Astrocyte of the hippocampus (primary cell): ENCODE results near the gene DLGAP5.

Experiments
- DNase-seq: peaks from one replicate; pipeline ENCODE4 v3.0.0; 2011; ENCODE audit warnings: low read depth, low spot score

Gene DLGAP5

DNA sequence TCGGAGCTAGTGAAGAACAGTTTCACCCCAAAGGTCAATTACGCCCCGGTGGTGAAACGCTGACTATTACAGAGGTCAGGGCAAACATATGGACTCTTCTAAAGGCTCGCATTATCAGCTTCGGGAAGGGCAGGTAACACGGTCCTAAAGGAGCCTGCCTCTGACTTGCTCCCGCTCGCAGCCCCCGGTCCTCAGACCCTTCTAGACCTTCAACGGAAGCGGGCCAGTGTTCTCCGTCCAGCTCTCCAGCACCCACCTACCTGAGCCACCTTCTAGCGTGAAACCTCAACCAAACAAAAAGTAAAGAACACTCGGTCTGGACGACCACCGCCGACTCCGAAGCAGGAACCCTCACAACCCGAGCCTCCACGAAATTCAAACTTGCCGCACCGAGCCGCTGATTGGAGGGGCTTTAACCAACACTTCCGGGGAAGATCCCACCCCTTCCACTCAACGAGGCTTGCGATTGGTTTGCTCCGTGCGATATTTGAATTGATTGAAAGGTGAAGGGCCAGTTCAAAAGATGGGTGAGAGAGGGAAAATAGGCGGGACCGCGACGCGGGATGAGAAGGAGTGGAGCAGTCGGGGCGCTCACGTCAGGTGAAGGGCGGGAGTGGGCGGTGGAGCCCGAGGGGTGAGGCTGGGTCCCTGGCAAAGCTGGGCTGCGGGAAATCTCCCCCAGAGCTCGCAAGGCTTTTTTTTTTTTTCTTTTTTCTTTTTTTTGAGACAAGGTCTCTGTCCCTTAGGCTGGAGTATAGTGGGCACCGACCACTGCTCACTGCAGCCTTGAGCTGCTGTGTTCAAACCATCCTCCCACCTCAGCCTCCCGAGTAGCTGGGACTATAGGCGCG, at the start of gene DLGAP5:
DLGAP5 (minus strand) TSS at position 383 of the 851 bp plus-strand sequence. CDS start 2,406 bp downstream, outside the sequence.
- peak; percentile 97 for DNase-seq

DNA sequence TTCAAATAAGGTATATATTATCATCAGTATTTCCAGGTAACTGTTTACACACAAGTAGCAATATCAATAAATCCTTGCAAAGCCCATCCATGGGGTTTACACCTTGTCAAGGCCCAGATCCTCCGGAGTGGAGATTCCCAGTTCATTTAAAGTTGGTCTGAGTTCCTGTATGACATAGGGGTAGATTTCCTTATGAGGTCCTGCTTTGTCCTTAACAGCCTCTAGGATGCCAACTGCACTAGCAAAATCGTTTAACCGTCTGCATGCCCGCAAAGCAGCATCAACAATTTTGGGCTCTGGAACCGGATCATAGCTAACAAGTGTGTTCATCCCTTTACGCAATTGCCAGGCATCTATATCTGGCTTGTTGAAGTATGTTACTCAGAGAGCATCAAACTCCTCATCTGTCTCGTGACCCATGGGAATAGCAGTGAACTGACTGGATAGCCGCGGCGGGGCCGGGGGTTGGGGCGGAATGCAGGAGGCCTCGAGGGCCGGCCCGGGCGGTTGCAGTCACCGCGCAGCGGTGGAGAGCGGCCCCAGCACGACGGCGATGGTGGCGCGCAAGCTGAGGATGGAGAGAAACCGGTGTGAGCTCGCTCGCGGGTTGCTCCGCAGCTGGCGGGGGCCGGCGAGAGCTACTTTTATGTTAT, 49.3 kb upstream of the DLGAP5 start:
- DNase-seq = peak; percentile 48

- DNase-seq = no peak
Observed at GRCh38 chr14:55239320-55239719, 47.9 kb upstream of the DLGAP5 start.

DNA sequence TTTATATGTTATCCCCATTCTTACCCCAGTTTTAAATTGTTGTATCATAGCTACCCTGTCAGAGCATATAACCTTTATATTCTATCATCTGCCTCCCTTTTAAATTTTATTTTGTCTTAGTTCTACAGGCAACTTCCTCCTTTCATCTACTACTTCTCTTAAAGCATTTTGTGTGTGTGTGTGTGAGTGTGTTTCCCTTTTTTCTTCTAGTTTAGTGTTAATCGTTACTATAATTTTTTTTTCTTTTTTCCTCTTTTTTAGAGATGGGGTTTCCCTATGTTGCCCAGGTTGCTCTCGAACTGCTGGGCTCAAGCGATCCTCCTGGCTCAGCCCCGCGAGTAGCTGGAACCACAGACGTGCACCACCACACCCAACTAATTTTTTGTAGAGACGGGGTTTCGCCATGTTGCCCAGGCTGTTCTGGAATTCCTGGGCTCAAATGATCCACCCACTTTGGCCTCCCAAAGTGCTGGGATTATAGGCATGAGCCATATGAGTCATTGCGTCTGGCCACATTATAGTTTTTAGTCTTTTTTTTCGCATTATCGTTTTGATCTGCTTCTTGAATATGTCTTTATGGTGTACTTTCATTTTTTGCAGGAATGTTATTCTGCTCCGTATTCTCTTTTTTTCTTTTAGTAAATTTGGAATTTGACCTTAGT, 46.8 kb upstream of the DLGAP5 start:
- no peak for DNase-seq

DNA sequence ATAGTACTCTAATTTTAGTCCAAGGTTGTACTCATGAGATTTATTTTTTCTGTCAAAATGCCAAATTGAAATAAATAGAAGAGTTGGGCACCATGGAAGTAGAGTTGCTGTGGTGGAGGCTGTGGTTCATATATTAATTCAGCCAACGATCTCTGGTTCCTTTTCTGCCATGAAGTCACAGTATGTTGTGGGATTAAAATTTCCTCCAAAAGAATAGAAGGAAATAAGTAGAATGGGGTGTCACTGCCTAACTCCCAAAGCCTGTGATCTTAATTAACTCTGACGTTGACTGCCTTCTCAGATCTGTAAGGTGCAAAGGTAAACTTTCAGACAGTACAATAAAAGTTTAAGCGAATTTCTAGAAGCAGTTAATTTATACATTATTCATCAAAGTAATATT, 42.2 kb upstream of the DLGAP5 start:
- no peak for DNase-seq

DNA sequence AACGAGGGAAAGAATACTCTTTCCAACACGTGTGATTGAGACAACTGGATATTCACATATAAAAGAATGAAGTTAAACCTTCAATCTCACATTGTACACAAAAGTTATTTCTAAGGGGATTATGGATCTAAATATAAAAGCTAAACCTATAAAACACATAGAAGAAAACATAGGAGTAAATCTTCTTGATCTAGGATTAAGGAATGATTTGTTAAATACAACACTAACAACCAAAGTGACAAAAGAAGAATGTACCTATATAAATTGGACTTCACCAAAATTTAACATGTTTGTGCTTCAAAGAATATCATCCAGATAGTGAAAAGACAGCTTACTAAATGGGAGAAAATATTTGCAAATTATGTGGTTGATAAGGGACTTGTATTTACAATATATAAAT, 36.9 kb upstream of the DLGAP5 start:
- no peak for DNase-seq

GRCh38 chr14:55223364-55223763, 32.0 kb upstream of the DLGAP5 start:
- no peak for DNase-seq

GRCh38 chr14:55221968-55222367, 30.6 kb upstream of the DLGAP5 start:
- DNase-seq = no peak

DNA sequence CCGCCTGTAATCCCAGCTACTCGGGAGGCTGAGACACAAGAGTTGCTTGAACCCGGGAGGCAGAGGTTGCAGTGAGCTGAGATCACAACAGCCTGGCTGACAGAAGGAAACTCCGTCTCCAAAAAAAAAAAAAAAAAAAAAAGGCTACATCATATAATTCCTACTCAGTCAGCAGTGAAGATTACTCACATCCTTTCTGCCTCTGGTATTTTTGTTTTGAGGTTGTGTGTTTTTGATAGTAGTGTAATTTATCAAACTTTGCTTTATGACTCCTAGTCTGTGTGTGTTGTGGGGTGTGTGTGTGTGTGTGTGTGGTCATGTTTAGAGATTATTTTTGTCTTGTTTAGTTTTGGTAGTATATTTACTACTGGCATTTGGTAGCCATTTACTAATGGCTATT, 29.8 kb upstream of the DLGAP5 start:
- peak; percentile 19 for DNase-seq

DNA sequence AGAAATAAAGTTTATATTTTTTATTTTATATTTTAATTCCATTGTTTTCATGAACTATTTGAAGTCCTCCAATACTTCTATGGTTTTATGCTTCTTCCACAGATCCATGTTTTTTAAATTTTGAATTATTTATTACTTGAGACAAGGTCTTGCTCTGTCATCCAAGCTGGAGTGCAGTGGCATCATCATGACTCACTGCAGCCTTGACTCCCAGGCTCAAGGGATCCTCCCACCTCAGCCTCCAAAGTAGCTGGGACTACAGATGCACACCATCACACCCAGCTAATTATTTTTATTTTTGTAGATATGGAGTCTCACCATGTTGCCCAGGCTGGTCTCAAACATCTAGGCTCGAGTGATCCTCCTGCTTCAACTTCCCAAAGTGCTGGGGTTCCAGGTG, 28.8 kb upstream of the DLGAP5 start:
- DNase-seq = no peak

DNA sequence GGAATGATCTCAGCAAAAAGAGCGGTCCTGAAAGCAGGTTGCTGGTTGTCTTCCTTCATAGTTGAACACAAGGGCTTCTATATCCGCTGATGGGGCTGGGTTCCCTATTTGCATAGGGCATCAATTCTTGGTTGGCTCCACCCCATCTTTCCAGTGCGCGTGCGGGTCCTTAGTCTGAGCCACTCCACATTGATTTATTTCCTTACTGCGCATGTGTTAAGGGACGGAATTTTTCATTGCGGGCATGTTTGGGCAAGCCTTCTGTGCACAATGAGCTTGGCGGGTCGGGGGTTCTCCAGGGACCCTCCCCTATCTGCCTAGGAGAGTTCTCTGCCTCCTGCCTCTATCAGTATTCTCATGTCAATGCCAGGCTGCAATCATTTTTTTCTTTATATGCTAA, 21.2 kb upstream of the DLGAP5 start:
- DNase-seq = no peak

DNA sequence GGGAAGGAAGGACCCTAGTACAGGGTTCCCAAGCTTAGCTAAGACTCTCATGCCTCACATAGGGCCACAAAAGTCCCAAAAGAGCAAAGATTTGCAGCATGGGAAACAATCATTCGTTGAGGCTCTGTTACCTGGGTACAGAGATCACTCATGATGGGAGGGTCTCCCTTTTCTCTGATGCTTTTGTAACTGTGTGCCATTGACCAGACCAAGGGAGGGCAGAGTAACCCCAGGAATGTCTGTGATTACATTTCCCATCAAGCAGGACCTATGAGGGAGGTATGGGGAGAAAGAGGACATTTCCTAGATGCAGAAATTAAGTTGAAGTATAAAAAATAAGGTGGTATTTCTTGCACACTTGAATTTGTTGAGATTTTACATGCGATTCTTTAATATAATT, 16.4 kb upstream of the DLGAP5 start:
- no peak for DNase-seq

DNA sequence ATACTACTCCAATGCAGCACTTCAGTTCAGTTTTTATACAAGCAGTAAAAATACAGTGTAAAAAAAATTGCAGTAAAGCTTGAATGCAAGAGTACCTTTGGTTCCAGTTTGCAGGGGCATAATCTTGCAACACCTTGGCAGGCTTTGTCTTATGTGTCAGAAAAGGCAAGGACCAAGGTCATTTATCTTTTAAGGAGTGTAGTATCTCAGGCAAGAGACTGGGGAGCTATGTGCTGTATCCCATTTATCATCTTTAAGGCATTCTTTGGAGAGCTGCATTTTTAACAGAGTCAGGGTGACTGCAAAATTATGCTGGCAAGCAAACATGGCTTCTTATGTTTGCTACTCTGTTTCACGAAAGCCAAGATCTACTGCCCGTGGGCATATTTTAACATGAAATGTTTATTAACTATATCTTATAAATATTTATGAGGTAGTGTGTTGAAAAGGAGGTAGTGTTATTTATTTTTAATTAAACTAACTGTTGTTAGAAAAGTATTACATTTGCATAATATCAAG, 14.8 kb upstream of the DLGAP5 start:
- DNase-seq = no peak

- no peak for DNase-seq
Observed at GRCh38 chr14:55201219-55202101, 10.1 kb upstream of the DLGAP5 start.

DNA sequence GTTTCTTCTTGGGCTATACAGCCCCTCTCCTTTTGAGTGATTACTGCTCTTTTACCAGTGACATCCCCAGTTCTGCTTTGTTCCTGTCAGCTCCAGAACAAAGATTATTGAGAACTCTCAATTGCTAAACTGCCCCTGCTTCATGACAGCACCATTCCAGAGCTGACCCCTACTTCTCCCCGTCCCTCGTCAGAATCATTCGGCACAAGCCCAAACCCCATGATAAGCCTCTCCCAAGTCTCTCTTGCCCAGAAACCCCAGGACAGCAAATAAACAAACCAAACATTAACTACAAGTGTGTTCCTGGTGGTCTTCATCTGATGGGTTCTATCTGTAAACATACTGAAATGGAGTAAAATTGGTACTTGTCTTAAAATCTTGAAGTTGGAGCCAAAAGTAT, 9.3 kb upstream of the DLGAP5 start:
- no peak for DNase-seq

- DNase-seq = no peak
Observed at GRCh38 chr14:55198749-55199148, 7.4 kb upstream of the DLGAP5 start.

DNA sequence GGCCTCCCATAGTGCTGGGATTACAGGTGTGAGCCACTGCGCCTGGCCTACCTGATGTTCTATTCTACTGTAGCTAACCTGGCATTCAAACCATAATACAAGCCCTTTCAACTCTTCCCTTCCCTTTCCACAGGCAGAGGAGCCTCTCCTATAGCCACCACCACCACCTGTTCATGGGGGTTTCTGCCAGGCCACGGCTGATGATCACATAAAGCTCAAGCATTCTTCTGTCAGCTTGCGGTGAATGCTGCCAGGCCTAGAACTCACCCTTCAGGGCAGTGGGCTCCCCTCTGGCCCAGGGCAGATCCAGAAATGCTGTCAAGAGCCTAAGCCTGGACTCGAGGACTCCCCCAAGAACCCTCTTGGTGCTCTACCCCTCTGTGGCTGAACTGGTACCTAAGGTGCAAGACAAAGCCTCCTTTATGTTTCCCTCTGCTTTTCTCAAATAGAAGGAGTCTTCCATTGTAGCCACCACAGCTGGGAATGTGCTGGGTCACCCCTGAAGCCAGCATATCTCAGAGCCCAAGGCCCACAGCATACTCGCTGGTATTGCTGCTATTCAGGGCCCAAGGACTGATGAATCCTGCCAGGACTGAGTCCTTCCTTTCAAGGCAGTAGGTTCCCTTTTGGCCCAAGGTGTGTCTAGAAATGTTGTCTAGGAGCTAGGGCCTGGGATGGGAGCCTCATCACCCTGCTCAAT, 3.4 kb upstream of the DLGAP5 start:
- no peak for DNase-seq

GRCh38 chr14:55192054-55192621, 753 bp upstream of the DLGAP5 start:
- DNase-seq = no peak

DNA sequence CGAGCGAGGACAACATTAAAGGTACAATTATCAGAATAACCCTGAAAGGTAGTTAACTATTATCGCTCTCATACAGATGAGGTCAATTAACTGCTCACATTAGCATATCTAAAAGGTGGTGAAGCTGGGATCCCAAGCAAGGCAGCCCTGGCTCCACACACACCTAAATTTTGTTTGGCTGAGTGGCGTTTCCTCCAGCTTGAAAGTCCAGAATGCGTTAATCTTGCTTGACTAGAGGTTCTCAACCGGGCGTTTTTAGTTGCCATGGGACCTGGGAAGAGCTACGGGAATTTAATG, 531 bp downstream of the DLGAP5 start:
- peak; percentile 23 for DNase-seq

GRCh38 chr14:55188686-55189295, 2.6 kb downstream of the DLGAP5 start:
- DNase-seq = no peak
